Activated CD8-positive, alpha-beta memory T cell treated with anti-CD3 and anti-CD28 coated beads for 24 hours (primary cell): Measurements from ENCODE around the gene GRIK2.

Source experiments
- DNase-seq: peaks from one replicate; pipeline ENCODE4 v3.0.0-alpha.2; 2020

The GRIK2 gene

DNA sequence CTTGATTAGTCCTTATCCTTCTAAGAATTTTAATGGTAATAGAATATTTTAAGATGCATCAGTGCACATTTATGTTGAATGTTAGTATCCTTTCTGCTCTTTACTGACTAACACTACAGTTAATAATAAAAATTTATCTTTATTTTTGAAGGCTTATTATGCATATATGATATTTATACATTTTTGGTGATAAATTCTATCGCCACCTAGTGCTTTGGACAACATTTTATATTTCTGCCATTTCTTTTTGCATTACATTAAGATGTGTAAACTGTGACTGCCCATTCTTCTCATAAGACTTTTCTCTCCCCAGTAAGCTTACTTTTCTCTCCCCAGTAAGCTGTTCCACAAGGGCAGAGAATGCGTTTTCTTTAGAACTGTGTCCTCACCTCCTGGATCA lies 252.3 kb downstream of the GRIK2 start:
- no peak for DNase-seq

DNA sequence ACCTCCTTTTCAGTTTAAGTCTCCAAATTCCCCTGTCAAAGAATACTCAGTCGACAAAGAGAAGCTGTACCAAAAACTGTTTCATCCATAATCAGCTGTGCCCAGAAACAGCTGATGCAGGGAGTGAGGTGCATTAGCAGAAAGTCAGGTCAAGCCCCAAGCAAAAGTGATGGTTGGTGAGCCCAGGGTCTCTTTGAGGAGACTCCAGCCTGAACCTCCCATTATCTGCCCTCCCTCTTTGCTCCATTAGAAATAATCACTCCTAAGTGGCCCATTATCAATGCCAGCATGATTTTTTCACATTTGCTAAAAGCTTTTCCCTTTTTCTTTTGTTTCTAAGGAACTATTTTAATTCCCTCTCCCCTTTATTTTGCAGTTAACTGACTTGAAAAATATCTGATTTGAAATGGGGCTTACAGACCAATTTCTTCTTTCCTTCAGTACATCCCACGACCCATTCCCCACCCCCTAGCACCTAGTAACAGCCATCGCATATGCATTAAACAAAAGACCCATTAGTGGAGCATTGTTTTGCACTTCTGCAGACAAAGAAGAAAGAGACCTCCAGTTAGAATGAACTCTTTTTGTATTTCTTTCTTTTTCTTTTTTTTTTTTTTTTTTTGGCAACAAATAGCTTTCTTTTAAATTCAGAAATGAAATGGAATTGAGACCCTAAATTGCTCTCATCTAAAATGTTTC lies 257.0 kb downstream of the GRIK2 start:
- no peak for DNase-seq

- no peak for DNase-seq
These were observed 258.6 kb downstream of the GRIK2 start for GRCh38 chr6:101652079-101652478.

DNA sequence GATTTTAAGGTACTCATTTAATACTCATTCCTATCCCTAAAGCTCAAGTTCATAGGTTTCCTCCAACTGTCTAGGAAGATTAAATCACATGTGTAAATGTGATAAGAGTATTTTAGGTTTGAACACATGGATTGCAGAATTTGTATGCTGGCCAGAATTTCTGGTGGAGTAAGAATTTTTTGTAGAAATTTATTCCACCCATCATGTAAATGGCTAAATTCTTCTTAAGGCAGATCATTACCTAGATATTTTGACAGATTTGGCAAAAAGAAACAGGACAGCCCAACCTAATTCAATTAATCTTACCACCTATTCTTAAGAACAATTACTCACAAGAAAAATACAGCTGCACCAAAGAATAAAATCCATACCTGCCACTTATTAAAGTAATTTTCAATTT lies 261.6 kb downstream of the GRIK2 start:
- DNase-seq: no peak

DNA sequence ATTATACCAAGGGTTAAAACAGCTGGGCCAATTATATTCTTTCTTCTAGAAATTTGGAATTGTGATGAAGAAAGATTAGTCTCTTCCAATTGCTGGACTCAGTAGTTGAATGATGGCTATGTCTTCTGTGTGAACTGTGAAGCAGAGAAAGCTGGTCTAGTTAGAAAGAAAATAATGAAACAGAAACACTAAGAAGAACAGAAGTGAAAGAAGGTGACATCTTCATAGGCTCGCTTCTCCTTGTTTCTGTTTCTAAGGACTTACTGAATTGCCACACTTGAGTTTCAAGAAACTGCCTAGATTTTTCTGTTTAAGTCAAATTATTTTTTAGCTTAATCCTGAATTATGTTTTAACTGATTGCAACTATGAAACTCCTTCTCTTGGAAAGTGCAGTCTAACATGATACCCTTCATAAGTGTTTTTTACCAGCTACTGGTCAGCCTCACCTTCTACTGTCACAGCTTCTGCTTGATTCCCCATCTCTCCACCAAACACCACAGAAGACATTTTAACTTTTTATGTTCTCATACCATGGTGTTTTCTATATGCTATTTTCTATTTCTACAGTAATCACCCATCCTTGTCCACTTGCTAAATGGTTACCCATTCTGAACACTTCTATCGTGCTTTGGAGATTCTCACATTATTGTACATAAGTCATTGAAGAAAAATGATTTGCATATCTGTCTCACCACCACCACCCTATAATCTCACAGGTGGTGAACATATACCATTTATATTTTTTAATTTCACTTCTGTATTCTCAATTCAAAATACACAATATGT lies 268.8 kb downstream of the GRIK2 start:
- no peak for DNase-seq

DNA sequence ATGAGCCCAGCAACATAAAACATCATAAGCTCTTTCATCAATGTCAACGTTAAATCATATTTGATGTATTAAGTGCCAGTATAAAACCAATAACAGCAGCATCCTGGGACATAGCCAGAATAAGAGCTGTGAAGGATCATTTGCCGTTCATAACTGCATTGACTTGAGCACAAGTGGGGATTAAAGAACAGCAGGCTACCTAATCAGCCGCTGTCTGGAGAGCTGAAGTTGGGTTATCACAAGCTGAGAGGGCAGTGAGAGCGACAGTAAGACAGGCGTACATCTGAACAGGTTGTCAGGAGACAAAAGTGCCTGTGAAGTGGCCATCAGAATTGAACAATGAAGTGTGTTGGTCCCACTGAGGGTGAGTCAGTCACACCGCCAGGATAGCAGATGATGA lies 269.6 kb downstream of the GRIK2 start:
- no peak for DNase-seq

GRCh38 chr6:101666256-101666655 lies 272.7 kb downstream of the GRIK2 start:
- DNase-seq: no peak

DNA sequence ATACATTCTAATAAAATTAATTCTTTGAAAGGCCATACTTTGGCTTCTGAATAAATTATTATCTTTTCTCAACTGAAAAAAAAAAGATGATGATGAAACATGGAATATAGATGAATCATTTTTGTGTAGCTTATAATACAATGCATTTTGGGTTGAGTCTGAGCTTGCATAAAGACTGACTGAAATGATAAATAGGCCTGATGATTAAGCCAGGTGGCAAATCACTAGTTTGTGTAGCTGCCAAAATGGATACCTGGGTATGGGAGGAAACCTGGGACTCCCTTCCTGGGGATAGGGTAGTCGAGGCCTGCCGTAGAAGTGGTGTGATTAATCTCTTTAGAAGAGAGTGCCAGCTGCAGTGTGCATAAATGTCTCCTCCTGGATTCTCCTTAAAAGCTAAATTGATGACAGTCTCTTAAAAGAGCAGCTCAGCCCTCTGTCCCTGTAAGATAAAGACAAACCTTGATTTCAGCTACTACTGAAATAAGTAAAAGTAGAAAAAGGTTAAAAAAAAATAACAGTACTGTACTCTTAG lies 275.1 kb downstream of the GRIK2 start:
- DNase-seq: no peak

- DNase-seq: no peak
These were observed 282.7 kb downstream of the GRIK2 start for GRCh38 chr6:101676187-101676586.

GRCh38 chr6:101682937-101683336 lies 289.4 kb downstream of the GRIK2 start:
- DNase-seq: no peak

- no peak for DNase-seq
These were observed 290.4 kb downstream of the GRIK2 start for GRCh38 chr6:101683884-101684283.

GRCh38 chr6:101686653-101687052 lies 293.1 kb downstream of the GRIK2 start:
- no peak for DNase-seq

DNA sequence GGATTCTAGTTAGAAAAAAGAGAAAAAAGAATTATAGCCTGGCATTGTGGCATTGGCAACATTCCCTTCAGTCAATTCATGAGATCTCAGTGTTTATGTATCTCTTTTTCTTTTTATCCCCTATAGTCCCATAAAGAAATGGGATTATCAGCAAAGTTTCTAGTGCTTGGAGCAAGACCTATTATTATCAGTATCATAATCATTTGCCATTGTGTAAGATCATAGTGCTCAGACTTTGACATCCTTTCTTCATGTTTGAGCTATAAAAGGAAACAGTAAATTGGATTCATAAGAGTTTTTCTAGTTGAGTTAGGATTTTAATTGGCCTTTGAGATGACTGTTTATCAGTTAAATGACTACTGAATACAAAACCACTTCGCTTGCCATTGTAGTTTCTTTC lies 295.6 kb downstream of the GRIK2 start:
- no peak for DNase-seq

DNA sequence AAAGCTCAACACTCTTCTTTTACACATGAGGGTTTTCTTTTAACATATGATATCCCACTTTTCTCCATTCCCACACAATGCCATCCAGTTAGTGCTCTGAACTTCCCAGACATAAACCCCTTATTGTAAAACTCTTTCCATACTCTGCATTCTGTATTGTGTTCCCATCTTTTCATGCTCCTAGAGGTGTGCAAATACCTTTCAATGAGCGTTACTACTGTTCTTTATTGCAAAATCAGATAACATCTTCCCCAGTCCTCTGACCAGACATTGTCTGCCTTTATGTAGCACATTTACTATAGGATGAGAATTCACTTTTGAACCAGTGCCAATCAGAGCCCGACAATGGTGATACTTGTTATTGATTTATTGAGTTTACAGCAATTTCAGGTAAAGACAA lies 296.2 kb downstream of the GRIK2 start:
- DNase-seq: no peak

DNA sequence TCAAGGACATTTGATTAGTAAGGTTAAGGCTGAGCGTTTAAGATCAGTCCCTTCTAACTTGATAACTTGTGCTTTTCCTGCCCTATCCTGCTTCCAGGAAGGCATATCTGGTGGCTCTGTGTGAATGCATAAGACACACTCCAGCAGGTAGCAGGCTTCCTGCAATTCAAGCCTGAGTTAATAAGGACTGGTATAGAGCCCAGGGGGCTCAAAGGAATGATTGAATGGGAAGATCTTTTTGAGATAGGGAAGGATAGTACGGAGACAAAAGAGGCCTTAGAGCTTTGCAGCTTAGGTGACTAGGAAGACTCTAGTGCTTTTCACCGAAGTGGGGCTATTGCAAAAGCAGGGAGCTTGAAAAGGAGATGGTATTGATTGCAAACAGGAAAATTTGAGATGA lies 307.1 kb downstream of the GRIK2 start:
- no peak for DNase-seq

- no peak for DNase-seq
These were observed 309.8 kb downstream of the GRIK2 start for GRCh38 chr6:101703311-101703710.

GRCh38 chr6:101705866-101706265 lies 312.4 kb downstream of the GRIK2 start:
- DNase-seq: no peak

- no peak for DNase-seq
These were observed 313.1 kb downstream of the GRIK2 start for GRCh38 chr6:101706576-101706975.

GRCh38 chr6:101711518-101711917 lies 318.0 kb downstream of the GRIK2 start:
- no peak for DNase-seq

GRCh38 chr6:101716387-101716786 lies 322.9 kb downstream of the GRIK2 start:
- no peak for DNase-seq

GRCh38 chr6:101716810-101717209 lies 323.3 kb downstream of the GRIK2 start:
- DNase-seq: no peak

DNA sequence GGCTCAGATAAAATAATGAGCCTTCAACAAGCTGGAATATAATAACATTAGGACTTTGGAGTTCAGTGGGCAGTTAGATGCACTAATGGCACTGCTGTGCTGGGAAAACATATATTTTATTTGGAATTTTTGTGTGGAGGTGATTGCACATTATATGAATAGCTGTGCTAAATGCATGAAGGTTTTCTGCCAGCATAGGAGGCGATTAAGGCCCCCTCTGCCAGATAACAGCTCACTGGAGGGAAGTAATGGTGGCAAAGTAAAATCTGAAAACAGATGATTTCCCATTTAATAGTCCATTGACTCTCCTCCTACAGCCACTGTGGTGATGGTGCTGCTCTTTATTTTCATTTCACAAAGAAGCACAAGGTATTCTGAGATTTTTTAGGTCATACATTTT lies 326.0 kb downstream of the GRIK2 start:
- DNase-seq: no peak

- no peak for DNase-seq
These were observed 329.0 kb downstream of the GRIK2 start for GRCh38 chr6:101722471-101722870.

GRCh38 chr6:101722991-101723579 lies 329.6 kb downstream of the GRIK2 start:
- no peak for DNase-seq
